Loucy (cell line): ENCODE results near the gene NFYB.

Experiments
- CTCF ChIP-seq: fragments of 200-600 bp; sonication (generic); conservative IDR thresholded peaks from 2 replicates; pipeline ENCODE4 v1.5.1; 2014; ENCODE audit warnings: mild to moderate bottlenecking, antibody characterized with exemption, low read length
- EZH2phosphoT487 ChIP-seq: fragments of 200-600 bp; IDR thresholded peaks from 2 replicates; pipeline ENCODE4 v1.6.1; 2018; ENCODE audit warnings: antibody characterized with exemption, mild to moderate bottlenecking, moderate library complexity, borderline replicate concordance

GRCh38 chr12:104154806-104155205 lies 16.8 kb upstream of the NFYB start:
- no peak for TF ChIP-seq CTCF
- TF ChIP-seq EZH2phosphoT487: no peak
